GM19438 (cell line): ENCODE measurements around the gene MTA3.
"Not testable (repeated sequence)": the region's sequence is repeated elsewhere in the genome, so short reads cannot be mapped to it uniquely, and the experiment has no call there.

ENCODE experiments used
- ATAC-seq: cut with Tn5 transposase; IDR thresholded peaks from one replicate; pipeline ENCODE4 v1.9.1; 2021; ENCODE audit warnings: low read depth; ENCODE audit not compliant: unreplicated experiment

MTA3 gene

GRCh38 chr2:42604341-42604867 is 36.0 kb downstream of the MTA3 start:
- ATAC-seq: not testable (repeated sequence)

GRCh38 chr2:42606166-42606565 is 37.7 kb downstream of the MTA3 start:
- not testable (repeated sequence) for ATAC-seq

- no peak for ATAC-seq
These were observed 38.7 kb downstream of the MTA3 start for GRCh38 chr2:42607101-42607637.

- no peak for ATAC-seq
These were observed 45.0 kb downstream of the MTA3 start for GRCh38 chr2:42613281-42614064.

- ATAC-seq: no peak
These were observed 46.4 kb downstream of the MTA3 start for GRCh38 chr2:42614838-42615237.

GRCh38 chr2:42618116-42618515 is 49.7 kb downstream of the MTA3 start:
- no peak for ATAC-seq

GRCh38 chr2:42618972-42619371 is 50.5 kb downstream of the MTA3 start:
- no peak for ATAC-seq

GRCh38 chr2:42621626-42622025 is 53.2 kb downstream of the MTA3 start:
- ATAC-seq: not testable (repeated sequence)

- ATAC-seq: no peak
These were observed 54.7 kb downstream of the MTA3 start for GRCh38 chr2:42622943-42623676.

- ATAC-seq: no peak
These were observed 55.6 kb downstream of the MTA3 start for GRCh38 chr2:42624047-42624446.

GRCh38 chr2:42628024-42628423 is 59.6 kb downstream of the MTA3 start:
- ATAC-seq: not testable (repeated sequence)

- ATAC-seq: no peak
These were observed 68.5 kb downstream of the MTA3 start for GRCh38 chr2:42636934-42637333.

GRCh38 chr2:42638080-42638784 is 69.8 kb downstream of the MTA3 start:
- ATAC-seq: no peak

GRCh38 chr2:42639340-42640077 is 71.1 kb downstream of the MTA3 start:
- no peak for ATAC-seq

- no peak for ATAC-seq
These were observed 71.8 kb downstream of the MTA3 start for GRCh38 chr2:42640261-42640660.

- ATAC-seq: not testable (repeated sequence)
These were observed 73.9 kb downstream of the MTA3 start for GRCh38 chr2:42642371-42642770.

GRCh38 chr2:42645551-42645950 is 77.1 kb downstream of the MTA3 start:
- no peak for ATAC-seq

GRCh38 chr2:42648796-42649195 is 80.4 kb downstream of the MTA3 start:
- no peak for ATAC-seq

- ATAC-seq: no peak
These were observed 82.6 kb downstream of the MTA3 start for GRCh38 chr2:42651057-42651456.

- ATAC-seq: no peak
These were observed 83.7 kb downstream of the MTA3 start for GRCh38 chr2:42652086-42652485.
